DND-41 (cell line): ENCODE data around the gene KLF5.

Source experiments
- ATAC-seq: fragments of 200-7000 bp; cut with Tn5 transposase; 3 replicates; pipeline ENCODE4 v1.9.1; 2021; ENCODE audit warnings: low read depth; ENCODE audit not compliant: insufficient read depth
- DNase-seq: peaks from one replicate; pipeline ENCODE4 v3.0.0-alpha.2; 2020
- H2AFZ ChIP-seq: 2 replicates; pipeline ENCODE4 v1.6.0; 2012; ENCODE audit warnings: low read depth, low read length
- H3K27ac ChIP-seq: 2 replicates; pipeline ENCODE4 v1.5.1; 2012; ENCODE audit warnings: low read length, inconsistent platforms
- H3K27me3 ChIP-seq: fragments of 200-600 bp; sonication (generic); 2 replicates; pipeline ENCODE4 v1.6.0; 2012; ENCODE audit warnings: low read length, mild to moderate bottlenecking, inconsistent platforms; ENCODE audit not compliant: insufficient read depth, poor library complexity
- H3K36me3 ChIP-seq: 2 replicates; pipeline ENCODE4 v1.5.1; 2012; ENCODE audit warnings: low read length, inconsistent platforms; ENCODE audit not compliant: insufficient read depth
- H3K4me1 ChIP-seq: 2 replicates; pipeline ENCODE4 v1.5.1; 2012; ENCODE audit warnings: mild to moderate bottlenecking, low read length; ENCODE audit not compliant: insufficient read depth
- H3K4me2 ChIP-seq: 2 replicates; pipeline ENCODE4 v1.6.0; 2012; ENCODE audit warnings: mild to moderate bottlenecking, moderate library complexity, low read length, inconsistent platforms; ENCODE audit not compliant: insufficient read depth
- H3K4me3 ChIP-seq, 2 experiments: fragments of 200-600 bp in 1 of 2; shearing (Covaris generic) in 1 of 2; 2 replicates each; pipeline ENCODE4 v1.5.1; 2012 to 2016; ENCODE audit warnings: inconsistent platforms in 2 of 2, low read length in 2 of 2, mild to moderate bottlenecking in 2 of 2, low read depth in 1 of 2, moderate library complexity in 1 of 2
- H3K79me2 ChIP-seq: 2 replicates; pipeline ENCODE4 v1.6.0; 2012; ENCODE audit warnings: low read length, inconsistent platforms; ENCODE audit not compliant: insufficient read depth
- H3K9ac ChIP-seq: 2 replicates; pipeline ENCODE4 v1.6.0; 2012; ENCODE audit warnings: low read depth, mild to moderate bottlenecking, inconsistent platforms, low read length, moderate library complexity
- H3K9me3 ChIP-seq: 2 replicates; pipeline ENCODE4 v1.5.1; 2012; ENCODE audit warnings: low read length, moderate library complexity, mild to moderate bottlenecking, inconsistent platforms; ENCODE audit not compliant: insufficient read depth, severe bottlenecking
- H4K20me1 ChIP-seq: 2 replicates; pipeline ENCODE4 v1.6.0; 2012; ENCODE audit warnings: low read length; ENCODE audit not compliant: insufficient read depth
- EZH2 ChIP-seq: IDR thresholded peaks from 3 replicates; pipeline ENCODE4 v1.6.1; 2012; ENCODE audit warnings: borderline replicate concordance, low read depth, mild to moderate bottlenecking, moderate library complexity, low read length, inconsistent platforms; ENCODE audit not compliant: severe bottlenecking
- TF ChIP-seq, protein P1 (sequence below): IDR thresholded peaks from 2 replicates; pipeline ENCODE4 v1.5.1; 2012; ENCODE audit warnings: borderline replicate concordance, low read length, moderate library complexity, mild to moderate bottlenecking; ENCODE audit not compliant: poor library complexity, severe bottlenecking; ENCODE audit errors: extremely low read depth

Gene KLF5

DNA sequence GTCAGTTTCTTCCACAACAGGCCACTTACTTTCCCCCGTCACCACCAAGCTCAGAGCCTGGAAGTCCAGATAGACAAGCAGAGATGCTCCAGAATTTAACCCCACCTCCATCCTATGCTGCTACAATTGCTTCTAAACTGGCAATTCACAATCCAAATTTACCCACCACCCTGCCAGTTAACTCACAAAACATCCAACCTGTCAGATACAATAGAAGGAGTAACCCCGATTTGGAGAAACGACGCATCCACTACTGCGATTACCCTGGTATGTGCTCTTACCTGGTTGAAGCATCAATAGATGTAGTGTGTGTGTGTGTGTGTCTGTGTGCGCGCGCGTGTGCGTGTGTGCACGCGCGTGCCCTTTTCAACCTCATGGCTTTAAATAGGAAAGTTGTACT is 3.7 kb downstream of the KLF5 start:
- Histone ChIP-seq H3K36me3 (no peaks in the 10 kb centered on the region), H3K4me3 (no peak overlapping the region), H3K27me3 (peaks cover 5% of the 10 kb centered on the region), H3K9me3 (no peaks in the 10 kb centered on the region), H4K20me1 (no peaks in the 10 kb centered on the region), H2AFZ (no peak overlapping the region), H3K4me2 (no peak overlapping the region), H3K27ac (no peak overlapping the region), H3K79me2 (no peaks in the 10 kb centered on the region), H3K9ac (no peak overlapping the region), H3K4me1 (peaks cover 32% of the 10 kb centered on the region)
- ATAC-seq (no peak), DNase-seq (no peak)
- no peak for TF ChIP-seq EZH2
- TF ChIP-seq, protein P1, sequence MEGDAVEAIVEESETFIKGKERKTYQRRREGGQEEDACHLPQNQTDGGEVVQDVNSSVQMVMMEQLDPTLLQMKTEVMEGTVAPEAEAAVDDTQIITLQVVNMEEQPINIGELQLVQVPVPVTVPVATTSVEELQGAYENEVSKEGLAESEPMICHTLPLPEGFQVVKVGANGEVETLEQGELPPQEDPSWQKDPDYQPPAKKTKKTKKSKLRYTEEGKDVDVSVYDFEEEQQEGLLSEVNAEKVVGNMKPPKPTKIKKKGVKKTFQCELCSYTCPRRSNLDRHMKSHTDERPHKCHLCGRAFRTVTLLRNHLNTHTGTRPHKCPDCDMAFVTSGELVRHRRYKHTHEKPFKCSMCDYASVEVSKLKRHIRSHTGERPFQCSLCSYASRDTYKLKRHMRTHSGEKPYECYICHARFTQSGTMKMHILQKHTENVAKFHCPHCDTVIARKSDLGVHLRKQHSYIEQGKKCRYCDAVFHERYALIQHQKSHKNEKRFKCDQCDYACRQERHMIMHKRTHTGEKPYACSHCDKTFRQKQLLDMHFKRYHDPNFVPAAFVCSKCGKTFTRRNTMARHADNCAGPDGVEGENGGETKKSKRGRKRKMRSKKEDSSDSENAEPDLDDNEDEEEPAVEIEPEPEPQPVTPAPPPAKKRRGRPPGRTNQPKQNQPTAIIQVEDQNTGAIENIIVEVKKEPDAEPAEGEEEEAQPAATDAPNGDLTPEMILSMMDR: no peak

DNA sequence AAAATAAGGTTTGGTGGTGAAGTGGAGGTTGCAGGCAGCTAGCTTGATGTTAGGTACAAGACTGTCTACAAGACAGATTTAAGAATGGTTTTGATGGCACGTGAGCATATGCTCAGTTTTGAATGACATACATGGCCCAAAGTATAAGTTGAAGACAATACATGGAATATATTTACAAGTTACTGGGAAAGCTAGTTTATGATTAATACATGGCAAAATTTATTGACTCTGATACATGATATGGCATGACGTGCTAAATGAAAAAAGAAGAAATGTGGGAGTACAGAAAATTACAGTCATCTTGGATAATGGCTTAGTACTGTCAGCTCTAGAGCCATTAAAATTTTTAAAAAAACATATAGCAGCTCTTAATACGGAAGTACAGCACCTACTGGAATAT is 4.4 kb downstream of the KLF5 start:
- Histone ChIP-seq H3K4me2 (no peak overlapping the region), H3K27me3 (no peaks in the 10 kb centered on the region), H3K79me2 (no peaks in the 10 kb centered on the region), H4K20me1 (no peaks in the 10 kb centered on the region), H3K9me3 (no peaks in the 10 kb centered on the region), H3K4me3 (no peak overlapping the region), H3K36me3 (no peaks in the 10 kb centered on the region), H3K27ac (no peak overlapping the region), H3K4me1 (peaks cover 28% of the 10 kb centered on the region), H3K9ac (no peak overlapping the region), H2AFZ (no peak overlapping the region)
- TF ChIP-seq, protein P1: no peak
- no peak for TF ChIP-seq EZH2
- DNase-seq (no peak), ATAC-seq (no peak)

DNA sequence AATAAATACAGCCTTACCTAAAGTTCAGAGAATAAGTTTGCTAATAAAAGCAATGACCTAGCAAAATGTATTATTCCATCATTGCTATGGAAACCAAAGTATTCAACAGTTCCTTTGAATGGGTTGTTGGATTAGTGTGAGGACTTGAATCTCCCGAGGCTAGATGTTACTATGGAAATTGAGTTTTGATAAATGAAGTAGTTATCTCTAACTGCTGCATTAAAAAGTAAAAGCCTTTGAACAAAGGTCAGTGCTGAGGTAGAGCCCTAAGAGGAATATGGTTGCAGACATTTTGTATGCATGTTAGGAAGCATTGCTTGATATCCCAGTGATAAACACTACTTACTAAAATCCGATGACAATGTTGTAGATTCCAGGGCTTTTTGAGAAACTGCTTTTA is 6.2 kb downstream of the KLF5 start:
- TF ChIP-seq, protein P1: no peak
- TF ChIP-seq EZH2: no peak
- H3K36me3 ChIP-seq: no peaks in the 10 kb centered on the region
- no peak for ATAC-seq

GRCh38 chr13:73065665-73066340 is 7.0 kb downstream of the KLF5 start:
- ATAC-seq (no peak), DNase-seq (no peak)
- H3K4me2 ChIP-seq: no peak overlapping the region
- H3K9me3 ChIP-seq: no peaks in the 10 kb centered on the region
- no peak for TF ChIP-seq EZH2
- TF ChIP-seq, protein P1: no peak
- no peaks in the 10 kb centered on the region for H3K79me2 ChIP-seq
- peaks cover 3% of the 10 kb centered on the region for H3K4me1 ChIP-seq
- H3K9ac ChIP-seq: no peak overlapping the region
- H3K27me3 ChIP-seq: no peaks in the 10 kb centered on the region
- H3K27ac ChIP-seq: no peak overlapping the region
- no peaks in the 10 kb centered on the region; the same call in 1 of the 2 replicates for H4K20me1 ChIP-seq
- no peaks in the 10 kb centered on the region for H3K36me3 ChIP-seq
- H2AFZ ChIP-seq: no peak overlapping the region
- no peak overlapping the region for H3K4me3 ChIP-seq

More for the DNA sequence above, 6.2 kb downstream of the KLF5 start:
- no peaks in the 10 kb centered on the region for H3K79me2 ChIP-seq
- H3K4me2 ChIP-seq: no peak overlapping the region
- H3K27me3 ChIP-seq: no peaks in the 10 kb centered on the region
- no peak overlapping the region for H2AFZ ChIP-seq
- no peaks in the 10 kb centered on the region for H3K9me3 ChIP-seq
- H3K4me3 ChIP-seq: no peak overlapping the region
- H3K27ac ChIP-seq: no peak overlapping the region
- DNase-seq: no peak
- H4K20me1 ChIP-seq: no peaks in the 10 kb centered on the region
- H3K4me1 ChIP-seq: peaks cover 10% of the 10 kb centered on the region
- H3K9ac ChIP-seq: no peak overlapping the region
